GM10266 (cell line): ENCODE data around the gene ZNF425.

Experiments used
- DNase-seq: peaks from one replicate; pipeline ENCODE4 v3.0.0; 2012; ENCODE audit errors: extremely low spot score
- CTCF ChIP-seq: IDR thresholded peaks from 2 replicates; pipeline ENCODE4 v1.5.1; 2012; ENCODE audit warnings: mild to moderate bottlenecking, low read depth; ENCODE audit not compliant: control insufficient read depth, insufficient read depth; ENCODE audit errors: missing control alignments

ZNF425 gene

GRCh38 chr7:149125863-149126661 is at the start of gene ZNF425:
Gene ZNF425, minus strand, starts transcription at chr7:149126324. Its CDS starts 111 bp downstream, at chr7:149126213.
- peak; percentile 96 for DNase-seq
- TF ChIP-seq CTCF, result peak; percentile 99

GRCh38 chr7:149175150-149175549 is 49.0 kb upstream of the ZNF425 start:
- no peak for TF ChIP-seq CTCF
- DNase-seq, result no peak

GRCh38 chr7:149172534-149172920 is 46.4 kb upstream of the ZNF425 start:
- no peak for TF ChIP-seq CTCF
- no peak for DNase-seq

GRCh38 chr7:149171892-149172533 is 45.9 kb upstream of the ZNF425 start:
- DNase-seq, result no peak
- TF ChIP-seq CTCF, result no peak

GRCh38 chr7:149166630-149167352 is 40.7 kb upstream of the ZNF425 start:
- DNase-seq, result no peak
- TF ChIP-seq CTCF, result no peak

- TF ChIP-seq CTCF, result no peak
- no peak for DNase-seq
Measured at GRCh38 chr7:149166142-149166541, 40.0 kb upstream of the ZNF425 start.

GRCh38 chr7:149161241-149161848 is 35.2 kb upstream of the ZNF425 start:
- no peak for TF ChIP-seq CTCF
- DNase-seq, result no peak
